Activated CD4-positive, alpha-beta T cell treated with anti-CD3 and anti-CD28 coated beads for 24 hours (primary cell): ENCODE data around the gene CEP43.
A peak's percentile ranks its signal among the peaks of the same experiment; 100 is the strongest.

Experiments
- DNase-seq, 2 donors: peaks; one replicate each; pipeline ENCODE4 v3.0.0-alpha.2; 2020; ENCODE audit warnings: low read depth in 2 of 2

Gene CEP43

DNA sequence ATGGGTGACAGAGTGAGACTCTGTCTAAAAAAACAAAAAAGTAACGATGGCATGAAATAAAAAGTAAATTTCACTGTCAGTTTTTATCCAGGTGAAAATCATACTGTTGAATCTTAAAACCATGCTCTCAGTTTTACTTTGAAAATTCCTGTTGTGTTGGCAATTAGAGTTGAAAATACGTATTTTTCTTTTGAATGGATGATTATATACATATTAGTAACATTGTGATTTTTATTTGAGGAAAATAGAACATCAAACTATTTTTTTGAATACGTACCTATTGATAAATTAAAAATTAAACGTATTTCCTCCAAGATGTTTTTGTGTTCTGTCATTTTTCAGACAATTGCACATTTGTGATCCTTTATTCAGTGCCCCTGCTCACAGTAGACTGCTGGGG is 14.7 kb downstream of the CEP43 start:
- no peak for DNase-seq

DNA sequence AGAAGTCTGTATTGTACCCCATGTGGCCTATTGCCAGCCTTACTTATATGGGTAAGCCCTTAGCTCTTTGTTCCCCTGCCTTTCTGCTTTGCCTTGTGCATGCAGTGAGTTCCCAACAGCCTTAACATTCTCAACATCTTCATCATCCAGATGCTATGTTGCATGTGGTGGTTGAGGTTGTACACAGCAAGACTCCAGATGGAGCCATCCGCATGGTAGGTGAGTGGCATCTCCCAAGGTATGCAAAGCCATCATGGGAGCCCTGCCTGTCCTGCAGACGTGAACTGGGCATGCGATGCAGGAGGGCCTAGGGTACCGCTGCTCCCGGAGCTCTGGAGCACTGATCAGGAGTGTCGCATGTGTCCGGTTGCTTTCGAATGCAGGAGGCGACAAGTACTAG is 16.1 kb downstream of the CEP43 start:
- no peak for DNase-seq

DNA sequence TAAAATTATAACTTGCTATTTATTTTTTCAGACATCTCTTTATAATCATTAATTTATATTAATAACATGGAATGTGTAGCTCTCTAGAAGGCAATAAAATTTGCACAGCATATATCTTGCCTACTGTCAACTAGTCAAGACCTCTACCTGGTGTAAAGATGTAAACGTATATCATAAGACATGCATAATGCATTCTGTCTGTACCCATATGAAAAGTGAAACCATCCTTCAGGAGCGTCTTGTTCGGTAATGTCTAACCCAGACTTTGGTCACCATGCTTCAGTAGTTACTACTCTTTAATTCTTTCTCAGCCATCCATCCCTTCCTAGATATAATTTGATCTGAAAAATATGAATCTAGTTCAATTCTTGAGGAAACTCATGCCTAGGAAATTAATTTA is 21.0 kb downstream of the CEP43 start:
- no peak for DNase-seq

DNA sequence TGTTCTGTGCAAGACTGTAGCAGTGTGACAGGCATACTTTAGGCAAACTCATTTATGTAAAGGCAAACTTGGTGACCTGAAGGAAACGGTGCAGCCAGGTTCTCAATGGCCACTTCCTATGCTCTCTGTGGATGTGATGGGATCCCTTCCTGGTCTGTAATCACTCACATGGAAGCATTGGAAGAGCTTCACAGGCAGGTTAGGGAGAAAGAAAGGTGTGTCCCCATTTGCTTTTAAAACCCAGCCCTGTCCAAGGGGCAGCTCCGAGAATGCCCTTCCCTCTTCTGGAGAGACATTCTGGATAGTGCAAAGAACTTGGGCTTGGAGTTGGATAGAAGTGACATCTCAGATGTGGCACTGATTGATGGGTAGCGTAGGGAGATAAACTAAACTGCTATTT is 28.1 kb downstream of the CEP43 start:
- no peak for DNase-seq

DNA sequence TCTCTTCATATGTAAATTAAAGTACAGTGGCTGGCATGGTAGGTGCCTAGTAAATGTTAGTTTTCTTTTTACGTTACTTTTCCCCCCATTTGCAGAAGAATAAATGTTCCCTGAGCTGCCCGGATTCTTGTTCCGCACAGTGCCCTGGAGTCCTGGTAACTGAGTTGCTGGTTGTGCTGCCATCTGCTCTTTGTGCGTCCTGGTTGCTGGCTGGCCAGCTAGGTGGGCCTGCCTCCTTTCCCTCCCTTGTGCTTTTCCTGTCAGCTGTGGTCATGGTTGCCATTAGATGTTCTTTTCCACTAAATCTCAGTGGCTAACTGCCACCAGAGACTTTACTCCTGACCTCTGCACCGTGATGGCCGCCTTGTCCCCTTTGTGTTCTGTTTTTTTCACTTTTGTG is 28.6 kb downstream of the CEP43 start:
- DNase-seq, result no peak

DNA sequence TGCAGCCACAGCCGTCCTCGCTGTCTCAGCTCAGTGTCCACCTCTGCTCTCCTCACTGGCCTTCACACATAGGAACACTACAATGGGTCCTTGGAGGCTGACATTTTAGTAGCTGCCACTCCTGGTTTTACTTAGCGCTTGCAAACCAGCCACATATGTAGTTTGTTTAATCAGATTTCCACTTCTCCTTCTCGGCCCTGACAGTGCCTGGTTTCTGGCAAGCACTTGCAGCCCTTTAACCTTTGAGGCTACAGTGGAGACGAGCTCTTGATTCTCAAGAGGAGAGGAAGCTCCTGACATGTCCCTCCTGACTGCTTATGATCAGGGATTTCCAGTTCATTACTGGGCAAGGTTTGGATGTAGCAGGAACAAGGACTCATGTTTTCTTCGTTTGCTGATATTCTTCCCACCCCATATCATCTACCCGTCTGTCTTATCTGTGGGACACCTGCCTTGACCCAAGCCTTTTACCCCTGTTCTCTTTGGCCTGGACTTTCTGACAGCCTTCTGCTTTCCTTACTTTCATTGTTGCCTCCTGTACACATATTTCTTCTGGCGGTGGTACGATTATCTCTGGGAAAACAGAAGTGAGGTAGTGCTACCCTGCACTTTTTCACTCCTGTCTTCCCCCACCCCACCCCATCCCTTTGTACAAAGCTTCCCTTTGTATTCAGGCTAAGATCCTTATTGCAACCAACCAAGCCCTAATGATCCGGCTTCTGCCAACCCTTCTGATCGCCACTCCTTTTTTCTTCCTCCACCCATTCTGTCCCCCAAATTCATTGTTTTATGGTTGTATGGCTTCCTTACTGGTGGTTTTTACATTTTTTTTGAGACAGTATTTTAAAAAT is 31.2 kb downstream of the CEP43 start:
- DNase-seq, result no peak

DNA sequence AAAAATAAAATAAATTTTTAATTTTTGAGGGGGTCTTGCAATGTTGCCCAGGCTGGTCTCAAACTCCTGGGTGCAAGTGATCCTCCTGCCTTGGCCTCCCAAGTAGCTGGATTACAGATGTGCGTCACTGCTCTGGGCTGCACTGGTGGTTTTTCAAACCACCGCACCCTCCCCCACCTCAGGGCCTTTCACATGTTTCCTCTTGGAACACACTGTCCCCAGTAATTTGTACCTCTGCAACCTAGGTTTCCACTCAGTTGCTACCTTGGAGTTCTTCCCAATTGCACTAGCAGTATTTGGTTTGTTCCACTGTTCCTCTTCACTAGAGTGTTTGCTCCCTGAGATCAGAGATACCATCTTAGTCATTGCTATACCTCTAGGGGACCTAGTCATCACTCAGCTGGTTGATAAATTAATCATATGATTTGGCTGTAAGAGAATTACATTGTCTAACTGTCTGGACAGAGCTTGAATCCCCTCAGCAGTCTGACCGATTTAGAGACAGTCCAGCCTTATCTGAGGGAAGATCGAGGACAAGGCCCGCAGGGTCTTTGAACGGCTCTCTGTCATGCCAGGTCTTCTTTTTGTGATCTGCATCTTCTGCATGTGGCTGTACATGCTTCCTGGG is 32.0 kb downstream of the CEP43 start:
- no peak for DNase-seq

DNA sequence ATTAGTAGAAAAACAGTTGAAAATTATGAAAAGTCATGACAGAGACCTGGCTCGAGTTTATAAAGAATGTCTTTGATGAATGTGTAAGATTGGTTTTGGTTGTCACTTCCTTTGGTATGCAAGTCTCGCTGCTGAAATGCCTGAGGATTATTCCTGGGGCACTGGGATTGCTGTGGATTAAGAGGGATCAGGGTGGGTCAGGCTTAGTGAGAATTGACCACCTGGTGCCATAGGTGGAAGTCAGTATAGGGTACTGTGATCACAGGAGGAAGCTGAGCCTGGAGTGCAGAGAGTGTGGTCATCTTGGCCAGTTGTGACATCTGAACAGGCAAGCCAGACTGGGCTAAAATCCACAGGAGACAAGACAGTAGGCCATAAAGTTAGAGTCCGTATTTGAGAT is 34.9 kb downstream of the CEP43 start:
- DNase-seq, result no peak

DNA sequence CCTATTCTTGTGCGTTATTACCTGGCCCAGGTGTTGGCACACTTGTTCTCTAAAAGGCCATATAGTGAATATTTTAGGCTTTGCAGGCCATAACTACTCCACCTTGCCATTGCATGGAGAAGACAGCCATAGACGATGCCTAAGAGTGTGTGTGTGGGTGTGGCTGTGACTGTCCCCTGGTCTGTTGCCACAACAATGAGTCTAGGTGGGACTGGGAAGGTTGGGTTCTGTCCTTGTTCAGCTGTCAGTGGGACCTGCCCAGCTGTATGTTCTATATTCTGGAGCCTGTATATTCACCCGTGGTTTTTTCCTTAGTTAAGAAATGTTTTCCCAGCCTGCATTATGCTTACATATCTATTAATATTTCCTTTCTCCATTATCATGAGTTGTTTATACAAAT is 38.6 kb downstream of the CEP43 start:
- DNase-seq, result no peak

DNA sequence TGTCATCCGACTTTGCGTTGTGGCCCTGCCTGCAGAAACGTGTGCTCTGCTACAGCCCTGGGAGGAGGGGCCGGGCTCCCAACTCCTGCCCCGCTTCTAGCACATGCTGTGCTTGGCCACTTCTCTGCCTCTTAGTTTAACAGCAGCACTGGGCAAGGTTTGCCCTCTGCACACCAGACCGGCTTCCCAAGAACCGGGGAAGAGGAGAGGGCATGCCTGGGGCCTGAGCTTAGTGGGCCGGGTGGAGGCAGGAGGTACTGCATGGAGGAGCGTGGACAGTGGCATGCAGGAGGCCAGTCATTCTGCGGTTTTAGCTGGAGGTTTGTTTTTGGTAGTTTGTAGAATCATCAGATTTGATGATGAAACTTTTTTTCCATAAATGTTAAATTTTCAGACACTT is 45.5 kb downstream of the CEP43 start:
- no peak for DNase-seq

DNA sequence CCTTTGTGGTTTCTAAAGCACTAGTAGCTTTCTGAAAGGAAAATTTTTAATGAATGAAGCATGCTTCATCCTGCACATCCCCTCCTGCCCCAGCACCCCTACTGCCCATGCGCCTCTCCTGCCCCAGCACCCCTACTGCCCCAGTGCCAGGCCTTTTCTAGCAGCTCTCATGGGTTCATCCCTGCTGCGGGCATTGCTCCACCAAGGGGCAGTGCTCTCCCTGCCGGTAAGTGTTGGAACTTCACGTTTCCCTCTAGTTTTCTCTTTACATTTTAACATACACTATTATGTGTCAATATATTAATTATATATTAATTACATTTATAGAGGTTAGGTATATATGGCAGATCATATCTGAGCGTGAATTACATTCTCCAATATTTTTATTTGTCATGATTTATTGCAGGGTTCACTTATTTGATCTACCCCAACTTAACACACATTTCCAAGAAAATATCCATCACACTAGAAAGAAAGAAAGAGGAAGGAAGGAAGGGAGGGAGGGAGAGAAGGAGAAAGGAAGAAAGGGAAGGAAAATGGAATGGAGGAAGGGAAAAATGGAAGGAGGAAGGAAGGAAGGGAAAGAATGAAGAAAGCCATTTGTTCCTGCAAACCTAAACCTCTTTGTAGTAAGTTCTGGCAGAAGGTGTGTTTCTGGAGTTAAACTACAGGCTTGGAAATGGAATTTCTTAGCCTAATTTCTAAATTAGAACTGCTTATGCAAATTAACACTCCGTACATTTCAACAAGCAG is 46.8 kb downstream of the CEP43 start:
- DNase-seq, result no peak

DNA sequence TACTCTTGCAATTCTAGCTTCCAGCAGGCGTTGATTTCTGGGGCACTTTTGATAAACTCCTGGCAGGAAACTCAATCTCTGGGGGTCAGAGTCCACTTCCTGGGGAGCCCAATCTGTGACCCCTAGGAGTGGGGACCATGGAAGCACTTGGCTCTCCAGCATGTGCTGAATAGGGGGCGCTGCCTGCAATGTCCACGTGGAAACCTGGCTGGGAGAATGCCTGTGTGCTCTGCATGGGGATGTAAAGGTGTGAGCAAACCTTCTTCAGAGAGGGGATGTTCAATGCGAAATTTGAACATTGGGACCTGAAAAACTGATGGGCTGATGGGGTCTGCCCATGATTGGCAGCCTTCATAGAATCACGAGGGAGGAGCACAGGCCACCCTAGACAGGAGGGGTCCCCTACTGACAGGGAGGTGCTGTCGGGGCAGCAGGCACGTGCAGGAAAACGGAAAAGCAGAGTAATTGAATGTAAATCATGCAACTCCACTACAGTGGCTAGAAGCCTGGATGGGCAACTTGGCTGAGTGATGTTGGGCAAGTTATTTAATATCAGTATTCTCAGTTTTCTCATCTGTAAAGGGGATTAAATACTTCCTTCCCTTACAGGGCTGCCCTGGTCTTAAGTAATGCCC is 47.8 kb downstream of the CEP43 start:
- no peak for DNase-seq

DNA sequence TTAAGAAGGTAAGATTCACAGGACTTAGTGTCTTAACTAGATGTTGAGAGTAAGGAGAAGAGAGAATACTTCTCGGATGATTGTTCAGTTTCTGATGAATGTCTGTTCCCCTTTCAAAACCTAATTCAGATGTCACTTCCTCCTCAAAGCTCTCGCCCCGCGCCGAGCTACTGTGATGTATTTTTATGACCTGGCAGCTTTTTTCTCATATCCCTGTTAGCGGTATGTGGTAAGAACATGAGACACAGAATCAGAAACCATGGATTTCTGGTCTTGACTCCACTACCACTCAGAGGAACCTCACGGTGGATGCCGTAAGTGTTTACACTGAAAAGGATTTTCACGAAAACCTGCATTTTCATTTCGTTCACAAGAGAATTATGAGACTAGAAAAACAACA is 48.4 kb downstream of the CEP43 start:
- DNase-seq, result peak; percentile 19 to 34
